Osteocyte (in vitro differentiated cells): ENCODE measurements around the gene SNX13. TPM values are rescaled to one million over a fixed set of nuclear protein-coding genes. Genes with fewer than 3 reads are reported as not detected.

ENCODE experiments used
- DNase-seq: peaks from one replicate; pipeline ENCODE4 v3.0.0; 2021; ENCODE audit warnings: mixed read lengths; ENCODE audit not compliant: unreplicated experiment; ENCODE audit errors: extremely low spot score
- H3K27ac Mint-ChIP-seq: one replicate; pipeline ENCODE4 v1.8.0; 2021; ENCODE audit warnings: mild to moderate bottlenecking, mixed read lengths; ENCODE audit not compliant: unreplicated experiment
- H3K27me3 Mint-ChIP-seq: one replicate; pipeline ENCODE4 v1.8.0; 2021; ENCODE audit warnings: mixed read lengths; ENCODE audit not compliant: unreplicated experiment
- H3K36me3 Mint-ChIP-seq: one replicate; pipeline ENCODE4 v1.8.0; 2021; ENCODE audit warnings: mixed read lengths; ENCODE audit not compliant: unreplicated experiment
- H3K4me1 Mint-ChIP-seq: one replicate; pipeline ENCODE4 v1.8.0; 2021; ENCODE audit warnings: mixed read lengths; ENCODE audit not compliant: unreplicated experiment
- H3K4me3 Mint-ChIP-seq: one replicate; pipeline ENCODE4 v1.8.0; 2021; ENCODE audit warnings: mild to moderate bottlenecking, moderate library complexity, mixed read lengths; ENCODE audit not compliant: unreplicated experiment
- H3K9me3 Mint-ChIP-seq: one replicate; pipeline ENCODE4 v1.8.0; 2021; ENCODE audit warnings: mixed read lengths; ENCODE audit not compliant: unreplicated experiment
- total RNA-seq: library from RNA; stranded (reverse); gene quantifications from 2 replicates; pipeline ENCODE4 v1.2.1, GENCODE V29; 2021
- TF ChIP-seq, protein P1 (sequence below): fragments of 200-600 bp; sonication (generic); IDR thresholded peaks from 2 replicates; pipeline ENCODE4 v1.5.0; 2021; ENCODE audit warnings: antibody characterized with exemption, mild to moderate bottlenecking, moderate library complexity

The SNX13 gene
- total RNA-seq, 1 donor from 2014 or later: 49.5 TPM

- Mint-ChIP-seq H3K36me3 (peaks cover 8% of the 10 kb centered on the region), H3K4me1 (no peaks in the 10 kb centered on the region), H3K9me3 (no peaks in the 10 kb centered on the region), H3K27ac (no peak overlapping the region), H3K27me3 (no peaks in the 10 kb centered on the region), H3K4me3 (no peak overlapping the region)
- TF ChIP-seq, protein P1, sequence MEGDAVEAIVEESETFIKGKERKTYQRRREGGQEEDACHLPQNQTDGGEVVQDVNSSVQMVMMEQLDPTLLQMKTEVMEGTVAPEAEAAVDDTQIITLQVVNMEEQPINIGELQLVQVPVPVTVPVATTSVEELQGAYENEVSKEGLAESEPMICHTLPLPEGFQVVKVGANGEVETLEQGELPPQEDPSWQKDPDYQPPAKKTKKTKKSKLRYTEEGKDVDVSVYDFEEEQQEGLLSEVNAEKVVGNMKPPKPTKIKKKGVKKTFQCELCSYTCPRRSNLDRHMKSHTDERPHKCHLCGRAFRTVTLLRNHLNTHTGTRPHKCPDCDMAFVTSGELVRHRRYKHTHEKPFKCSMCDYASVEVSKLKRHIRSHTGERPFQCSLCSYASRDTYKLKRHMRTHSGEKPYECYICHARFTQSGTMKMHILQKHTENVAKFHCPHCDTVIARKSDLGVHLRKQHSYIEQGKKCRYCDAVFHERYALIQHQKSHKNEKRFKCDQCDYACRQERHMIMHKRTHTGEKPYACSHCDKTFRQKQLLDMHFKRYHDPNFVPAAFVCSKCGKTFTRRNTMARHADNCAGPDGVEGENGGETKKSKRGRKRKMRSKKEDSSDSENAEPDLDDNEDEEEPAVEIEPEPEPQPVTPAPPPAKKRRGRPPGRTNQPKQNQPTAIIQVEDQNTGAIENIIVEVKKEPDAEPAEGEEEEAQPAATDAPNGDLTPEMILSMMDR: no peak
- DNase-seq: no peak
Measured at GRCh38 chr7:17915796-17916195, 24.5 kb downstream of the SNX13 start.

- Mint-ChIP-seq H3K27me3 (no peaks in the 10 kb centered on the region), H3K9me3 (peaks cover 5% of the 10 kb centered on the region), H3K4me1 (no peaks in the 10 kb centered on the region), H3K36me3 (peaks cover 14% of the 10 kb centered on the region), H3K4me3 (no peak overlapping the region), H3K27ac (no peak overlapping the region)
- TF ChIP-seq, protein P1: no peak
- no peak for DNase-seq
Measured at GRCh38 chr7:17915168-17915567, 25.1 kb downstream of the SNX13 start.

DNA sequence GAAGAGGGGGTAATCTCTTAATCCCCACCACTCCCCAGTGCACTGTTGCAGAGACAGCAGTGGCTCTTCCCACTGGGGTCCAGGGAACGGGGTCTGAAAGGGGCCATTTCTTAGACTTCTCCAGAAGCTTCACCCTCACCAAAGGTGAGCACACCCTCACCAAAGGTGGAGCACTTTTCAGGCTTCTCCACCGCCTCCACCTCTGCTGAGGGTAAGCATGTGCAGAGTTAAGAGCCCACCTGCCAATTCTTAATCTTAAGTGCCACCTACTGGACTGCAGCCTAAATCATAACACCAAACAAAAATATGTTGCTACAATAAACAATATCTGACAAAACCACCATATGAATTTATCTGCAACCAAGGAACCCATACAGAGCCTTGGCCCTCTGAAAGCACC lies 27.0 kb downstream of the SNX13 start:
- Mint-ChIP-seq H3K36me3 (peaks cover 18% of the 10 kb centered on the region), H3K4me1 (no peaks in the 10 kb centered on the region), H3K4me3 (no peak overlapping the region), H3K27me3 (no peaks in the 10 kb centered on the region), H3K9me3 (peaks cover 14% of the 10 kb centered on the region), H3K27ac (no peak overlapping the region)
- DNase-seq: no peak
- TF ChIP-seq, protein P1: no peak

- Mint-ChIP-seq H3K27ac (no peak overlapping the region), H3K4me1 (no peaks in the 10 kb centered on the region), H3K27me3 (no peaks in the 10 kb centered on the region), H3K4me3 (no peak overlapping the region), H3K36me3 (peaks cover 13% of the 10 kb centered on the region), H3K9me3 (peaks cover 14% of the 10 kb centered on the region)
- TF ChIP-seq, protein P1: no peak
- DNase-seq: no peak
Measured at GRCh38 chr7:17912536-17913235, 27.6 kb downstream of the SNX13 start.

GRCh38 chr7:17912050-17912449 lies 28.2 kb downstream of the SNX13 start:
- no peak overlapping the region for H3K27ac Mint-ChIP-seq
- DNase-seq: no peak
- H3K36me3 Mint-ChIP-seq: peaks cover 10% of the 10 kb centered on the region
- TF ChIP-seq, protein P1: no peak
- no peak overlapping the region for H3K4me3 Mint-ChIP-seq
- no peaks in the 10 kb centered on the region for H3K27me3 Mint-ChIP-seq
- H3K9me3 Mint-ChIP-seq: peaks cover 14% of the 10 kb centered on the region
- H3K4me1 Mint-ChIP-seq: peaks cover 2% of the 10 kb centered on the region
